NB4 (cell line): Measurements from ENCODE around the gene SMR3B.

Experiments used
- POLR2A ChIP-seq: IDR thresholded peaks from 2 replicates; pipeline ENCODE4 v1.6.1; 2011; ENCODE audit warnings: mild to moderate bottlenecking; ENCODE audit not compliant: insufficient read length; ENCODE audit errors: extremely low read depth
- TF ChIP-seq, protein P1 (sequence below): IDR thresholded peaks from one replicate; pipeline ENCODE4 v1.5.1; 2012; ENCODE audit warnings: low read depth, low read length

DNA sequence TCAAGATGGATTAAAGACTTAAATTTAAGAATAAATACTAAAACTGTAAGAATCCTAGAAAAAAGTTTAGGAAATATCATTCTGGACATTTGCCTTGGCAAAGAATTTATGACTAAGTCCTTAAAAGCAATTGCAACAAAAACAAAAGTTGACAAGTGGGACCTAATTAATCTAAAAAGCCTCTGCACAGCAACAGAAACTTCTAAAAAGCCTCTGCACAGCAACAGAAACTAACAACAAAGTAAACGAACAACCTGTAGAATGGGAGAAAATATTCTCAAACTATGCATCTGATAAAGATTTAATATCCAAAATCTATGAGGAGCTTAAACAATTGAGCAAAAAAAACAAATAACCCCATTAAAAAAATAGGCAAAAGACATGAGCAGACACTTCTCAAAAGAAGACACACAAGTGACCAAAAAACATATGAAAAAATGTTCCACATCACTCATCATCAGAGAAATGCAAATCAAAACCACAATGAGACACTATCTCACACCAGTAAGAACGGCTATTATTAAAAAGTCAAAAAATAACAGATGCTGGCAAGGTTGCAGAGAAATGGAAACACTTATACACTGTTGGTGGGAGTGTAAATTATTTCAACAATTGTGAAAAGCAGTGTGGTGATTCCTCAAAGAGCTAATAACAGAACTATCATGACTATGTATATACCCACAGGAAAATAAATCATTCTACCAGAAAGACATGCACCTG lies 9.3 kb downstream of the SMR3B start:
- TF ChIP-seq, protein P1, sequence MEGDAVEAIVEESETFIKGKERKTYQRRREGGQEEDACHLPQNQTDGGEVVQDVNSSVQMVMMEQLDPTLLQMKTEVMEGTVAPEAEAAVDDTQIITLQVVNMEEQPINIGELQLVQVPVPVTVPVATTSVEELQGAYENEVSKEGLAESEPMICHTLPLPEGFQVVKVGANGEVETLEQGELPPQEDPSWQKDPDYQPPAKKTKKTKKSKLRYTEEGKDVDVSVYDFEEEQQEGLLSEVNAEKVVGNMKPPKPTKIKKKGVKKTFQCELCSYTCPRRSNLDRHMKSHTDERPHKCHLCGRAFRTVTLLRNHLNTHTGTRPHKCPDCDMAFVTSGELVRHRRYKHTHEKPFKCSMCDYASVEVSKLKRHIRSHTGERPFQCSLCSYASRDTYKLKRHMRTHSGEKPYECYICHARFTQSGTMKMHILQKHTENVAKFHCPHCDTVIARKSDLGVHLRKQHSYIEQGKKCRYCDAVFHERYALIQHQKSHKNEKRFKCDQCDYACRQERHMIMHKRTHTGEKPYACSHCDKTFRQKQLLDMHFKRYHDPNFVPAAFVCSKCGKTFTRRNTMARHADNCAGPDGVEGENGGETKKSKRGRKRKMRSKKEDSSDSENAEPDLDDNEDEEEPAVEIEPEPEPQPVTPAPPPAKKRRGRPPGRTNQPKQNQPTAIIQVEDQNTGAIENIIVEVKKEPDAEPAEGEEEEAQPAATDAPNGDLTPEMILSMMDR = no peak
- TF ChIP-seq POLR2A = no peak
